Progenitor cell of endocrine pancreas (in vitro differentiated cells): ENCODE results near the gene BCDIN3D. TPM values are rescaled to one million over a fixed set of nuclear protein-coding genes. Genes with fewer than 3 reads are reported as not detected.
"Not testable (repeated sequence)": the region's sequence is repeated elsewhere in the genome, so short reads cannot be mapped to it uniquely, and the experiment has no call there.

Experiments
- DNase-seq: peaks from one replicate; pipeline ENCODE4 v3.0.0; 2021; ENCODE audit warnings: low spot score; ENCODE audit not compliant: unreplicated experiment
- H3K27ac Mint-ChIP-seq: 2 replicates; pipeline ENCODE4 v1.8.0; 2021; ENCODE audit warnings: mild to moderate bottlenecking, moderate library complexity, mixed read lengths
- H3K27me3 Mint-ChIP-seq: 2 replicates; pipeline ENCODE4 v1.8.0; 2021; ENCODE audit warnings: mixed read lengths
- H3K36me3 Mint-ChIP-seq: 2 replicates; pipeline ENCODE4 v1.8.0; 2022; ENCODE audit warnings: mixed read lengths; ENCODE audit not compliant: insufficient read depth
- H3K4me1 Mint-ChIP-seq: 2 replicates; pipeline ENCODE4 v1.8.0; 2021; ENCODE audit warnings: low read depth, mixed read lengths
- H3K4me3 Mint-ChIP-seq: 2 replicates; pipeline ENCODE4 v1.8.0; 2021; ENCODE audit warnings: low read depth, mild to moderate bottlenecking, moderate library complexity, mixed read lengths
- H3K9me3 Mint-ChIP-seq: 2 replicates; pipeline ENCODE4 v1.8.0; 2021; ENCODE audit warnings: low read depth, mixed read lengths
- total RNA-seq: library from RNA; stranded (reverse); gene quantifications from 2 replicates; pipeline ENCODE4 v1.2.1, GENCODE V29; 2021
- TF ChIP-seq, protein P1 (sequence below): fragments of 200-600 bp; sonication (generic); IDR thresholded peaks from one replicate; pipeline ENCODE4 v1.5.0; 2021; ENCODE audit warnings: antibody characterized with exemption, mild to moderate bottlenecking; ENCODE audit not compliant: unreplicated experiment

BCDIN3D gene
- total RNA-seq, 1 donor from 2014 or later = 7.3 TPM

DNA sequence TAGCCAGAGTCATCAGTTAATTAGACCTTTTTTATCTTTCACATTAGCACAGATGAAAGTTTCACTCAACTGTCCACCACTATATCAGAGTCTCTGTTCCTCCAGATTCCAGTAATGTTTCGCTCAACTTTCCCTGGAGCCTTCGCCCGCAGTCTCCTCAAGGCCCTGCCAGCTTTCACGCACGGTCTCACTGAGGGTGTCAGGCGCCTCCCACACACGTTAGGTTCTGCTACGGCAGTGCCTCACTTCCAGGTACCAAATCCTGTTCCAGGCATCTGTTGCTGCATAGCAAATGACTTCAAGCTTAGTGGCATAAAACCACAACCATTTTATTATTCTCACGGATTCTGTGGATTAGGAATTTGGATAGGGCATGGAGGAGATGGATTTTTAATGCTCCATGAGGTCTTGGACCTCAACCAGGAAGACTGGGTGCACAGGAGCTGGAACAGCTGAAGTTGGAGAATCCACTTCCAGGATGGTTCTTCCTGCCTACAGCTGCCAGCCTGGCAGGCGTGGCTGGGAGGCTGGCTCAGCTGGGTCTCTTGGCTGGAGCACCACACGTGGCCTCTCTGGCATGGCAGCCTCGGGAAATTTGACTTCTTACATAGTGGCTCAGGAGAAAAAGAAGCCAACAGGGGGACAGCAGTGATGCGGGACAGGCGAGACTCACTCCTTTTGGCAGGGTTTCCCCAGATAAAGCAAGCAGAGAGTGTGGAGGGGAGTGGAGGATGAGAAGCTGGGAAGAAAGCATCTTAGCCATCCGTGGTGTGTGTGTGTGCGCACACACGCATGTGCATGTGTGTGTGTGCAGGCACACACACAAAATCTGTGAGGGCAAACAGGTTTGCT, 21.3 kb upstream of the BCDIN3D start:
- TF ChIP-seq, protein P1, sequence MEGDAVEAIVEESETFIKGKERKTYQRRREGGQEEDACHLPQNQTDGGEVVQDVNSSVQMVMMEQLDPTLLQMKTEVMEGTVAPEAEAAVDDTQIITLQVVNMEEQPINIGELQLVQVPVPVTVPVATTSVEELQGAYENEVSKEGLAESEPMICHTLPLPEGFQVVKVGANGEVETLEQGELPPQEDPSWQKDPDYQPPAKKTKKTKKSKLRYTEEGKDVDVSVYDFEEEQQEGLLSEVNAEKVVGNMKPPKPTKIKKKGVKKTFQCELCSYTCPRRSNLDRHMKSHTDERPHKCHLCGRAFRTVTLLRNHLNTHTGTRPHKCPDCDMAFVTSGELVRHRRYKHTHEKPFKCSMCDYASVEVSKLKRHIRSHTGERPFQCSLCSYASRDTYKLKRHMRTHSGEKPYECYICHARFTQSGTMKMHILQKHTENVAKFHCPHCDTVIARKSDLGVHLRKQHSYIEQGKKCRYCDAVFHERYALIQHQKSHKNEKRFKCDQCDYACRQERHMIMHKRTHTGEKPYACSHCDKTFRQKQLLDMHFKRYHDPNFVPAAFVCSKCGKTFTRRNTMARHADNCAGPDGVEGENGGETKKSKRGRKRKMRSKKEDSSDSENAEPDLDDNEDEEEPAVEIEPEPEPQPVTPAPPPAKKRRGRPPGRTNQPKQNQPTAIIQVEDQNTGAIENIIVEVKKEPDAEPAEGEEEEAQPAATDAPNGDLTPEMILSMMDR = no peak
- Mint-ChIP-seq H3K4me3 (no peak overlapping the region), H3K4me1 (peaks cover 10% of the 10 kb centered on the region), H3K27ac (no peak overlapping the region), H3K36me3 (no peaks in the 10 kb centered on the region), H3K9me3 (peaks cover 3% of the 10 kb centered on the region), H3K27me3 (peaks cover 26% of the 10 kb centered on the region)
- DNase-seq = no peak

DNA sequence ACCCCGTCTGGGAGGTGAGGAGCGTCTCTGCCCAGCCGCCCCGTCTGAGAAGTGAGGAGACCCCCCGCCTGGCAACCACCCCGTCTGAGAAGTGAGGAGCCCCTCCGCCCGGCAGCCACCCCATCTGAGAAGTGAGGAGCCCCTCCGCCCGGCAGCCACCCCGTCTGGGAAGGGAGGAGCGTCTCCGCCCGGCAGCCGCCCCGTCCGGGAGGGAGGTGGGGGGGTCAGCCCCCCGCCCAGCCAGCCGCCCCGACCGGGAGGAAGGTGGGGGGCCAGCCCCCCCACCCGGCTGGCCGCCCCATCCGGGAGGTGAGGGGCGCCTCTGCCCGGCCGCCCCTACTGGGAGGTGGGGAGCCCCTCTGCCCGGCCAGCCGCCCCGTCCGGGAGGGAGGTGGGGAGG, 18.0 kb upstream of the BCDIN3D start:
- not testable (repeated sequence) for H3K4me3 Mint-ChIP-seq, H3K4me1 Mint-ChIP-seq

DNA sequence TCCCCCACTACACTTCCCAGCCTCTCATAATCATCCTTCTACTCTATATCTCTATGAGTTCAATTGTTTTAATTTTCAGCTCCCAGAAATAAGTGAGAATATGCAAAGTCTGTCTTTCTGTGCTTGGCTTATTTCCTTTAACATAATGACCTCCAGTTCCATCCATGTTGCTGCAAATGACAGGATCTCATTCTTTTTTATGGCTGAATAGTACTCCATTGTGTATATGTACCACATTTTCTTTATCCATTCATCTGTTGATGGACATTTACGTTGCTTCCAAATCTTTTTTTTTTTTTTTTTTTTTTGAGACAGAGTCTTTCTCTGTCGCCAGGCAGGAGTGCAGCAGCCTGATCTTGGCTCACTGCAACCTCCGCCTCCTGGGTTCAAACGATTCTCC, 13.0 kb upstream of the BCDIN3D start:
- H3K27ac Mint-ChIP-seq, H3K4me1 Mint-ChIP-seq, H3K4me3 Mint-ChIP-seq, DNase-seq, H3K36me3 Mint-ChIP-seq, H3K9me3 Mint-ChIP-seq: not testable (repeated sequence)
- peaks cover 32% of the 10 kb centered on the region for H3K27me3 Mint-ChIP-seq

More for the DNA sequence above, 18.0 kb upstream of the BCDIN3D start:
- not testable (repeated sequence) for H3K9me3 Mint-ChIP-seq, H3K27ac Mint-ChIP-seq, DNase-seq, H3K36me3 Mint-ChIP-seq
- peaks cover 31% of the 10 kb centered on the region for H3K27me3 Mint-ChIP-seq

- H3K4me1 Mint-ChIP-seq = no peaks in the 10 kb centered on the region
- peaks cover 3% of the 10 kb centered on the region for H3K9me3 Mint-ChIP-seq
- no peak overlapping the region for H3K27ac Mint-ChIP-seq
- H3K27me3 Mint-ChIP-seq = peaks cover 36% of the 10 kb centered on the region
- H3K4me3 Mint-ChIP-seq = no peak overlapping the region
- H3K36me3 Mint-ChIP-seq = no peaks in the 10 kb centered on the region
- no peak for DNase-seq
- TF ChIP-seq, protein P1 = no peak
These were observed 12.1 kb upstream of the BCDIN3D start for GRCh38 chr12:49854976-49855375.

- DNase-seq = no peak
- peaks cover 40% of the 10 kb centered on the region for H3K27me3 Mint-ChIP-seq
- TF ChIP-seq, protein P1 = no peak
- H3K9me3 Mint-ChIP-seq = no peaks in the 10 kb centered on the region
- no peak overlapping the region for H3K27ac Mint-ChIP-seq
- H3K4me1 Mint-ChIP-seq = no peaks in the 10 kb centered on the region
- H3K4me3 Mint-ChIP-seq = no peak overlapping the region
- H3K36me3 Mint-ChIP-seq = no peaks in the 10 kb centered on the region
These were observed 10.8 kb upstream of the BCDIN3D start for GRCh38 chr12:49853671-49854070.

- no peak for DNase-seq
- Mint-ChIP-seq H3K4me3 (no peak overlapping the region), H3K9me3 (no peaks in the 10 kb centered on the region), H3K27ac (no peak overlapping the region), H3K36me3 (no peaks in the 10 kb centered on the region), H3K4me1 (peaks cover 6% of the 10 kb centered on the region), H3K27me3 (peaks cover 51% of the 10 kb centered on the region)
- TF ChIP-seq, protein P1 = no peak
These were observed 4.3 kb upstream of the BCDIN3D start for GRCh38 chr12:49847161-49847560.
